HG02798 (cell line): Measurements from ENCODE around the gene SCP2.

Experiments used
- ATAC-seq: cut with Tn5 transposase; IDR thresholded peaks from one replicate; pipeline ENCODE4 v1.9.1; 2021; ENCODE audit warnings: mild to moderate bottlenecking; ENCODE audit not compliant: unreplicated experiment, poor library complexity

The SCP2 gene

GRCh38 chr1:53077599-53077965 lies 150.5 kb downstream of the SCP2 start:
- ATAC-seq: no peak

GRCh38 chr1:53078333-53079101 lies 151.4 kb downstream of the SCP2 start:
- no peak for ATAC-seq

- no peak for ATAC-seq
Measured at GRCh38 chr1:53079251-53079650, 152.2 kb downstream of the SCP2 start.

- no peak for ATAC-seq
Measured at GRCh38 chr1:53080041-53080440, 153.0 kb downstream of the SCP2 start.

GRCh38 chr1:53080769-53081168 lies 153.7 kb downstream of the SCP2 start:
- ATAC-seq: no peak

- ATAC-seq: no peak
Measured at GRCh38 chr1:53081384-53082066, 154.4 kb downstream of the SCP2 start.

GRCh38 chr1:53082826-53083455 lies 155.9 kb downstream of the SCP2 start:
- no peak for ATAC-seq

GRCh38 chr1:53083636-53084588 lies 156.8 kb downstream of the SCP2 start:
- ATAC-seq: no peak

GRCh38 chr1:53084589-53084971 lies 157.5 kb downstream of the SCP2 start:
- ATAC-seq: no peak

- no peak for ATAC-seq
Measured at GRCh38 chr1:53085405-53085804, 158.3 kb downstream of the SCP2 start.

GRCh38 chr1:53086491-53087070 lies 159.5 kb downstream of the SCP2 start:
- ATAC-seq: no peak

GRCh38 chr1:53087332-53088285 lies 160.5 kb downstream of the SCP2 start:
- ATAC-seq: no peak

- no peak for ATAC-seq
Measured at GRCh38 chr1:53088616-53089300, 161.7 kb downstream of the SCP2 start.

- no peak for ATAC-seq
Measured at GRCh38 chr1:53089478-53090226, 162.6 kb downstream of the SCP2 start.

GRCh38 chr1:53090227-53091147 lies 163.4 kb downstream of the SCP2 start:
- no peak for ATAC-seq

GRCh38 chr1:53091841-53092645 lies 165.0 kb downstream of the SCP2 start:
- ATAC-seq: no peak
